Activated CD4-positive, alpha-beta T cell treated with anti-CD3 and anti-CD28 coated beads, Interleukin-2, Interleukin-4, amounts not matched to agents 100 ng/mL and 50 ng/mL, durations not matched to agents 16 hours and 8 hours (primary cell): ENCODE results near the gene NR2C2.

Experiments
- DNase-seq: peaks from one replicate; pipeline ENCODE4 v3.0.0-alpha.2; 2020; ENCODE audit warnings: low spot score

NR2C2 gene

GRCh38 chr3:15064299-15064834, 117.0 kb downstream of the NR2C2 start:
- peak; percentile 33 for DNase-seq

GRCh38 chr3:15064835-15065549, 117.6 kb downstream of the NR2C2 start, which contains the start of gene MRPS25:
Gene MRPS25, minus strand, starts transcription at chr3:15065315. Its CDS starts 121 bp downstream, at chr3:15065194.
- DNase-seq, result peak; percentile 90

DNA sequence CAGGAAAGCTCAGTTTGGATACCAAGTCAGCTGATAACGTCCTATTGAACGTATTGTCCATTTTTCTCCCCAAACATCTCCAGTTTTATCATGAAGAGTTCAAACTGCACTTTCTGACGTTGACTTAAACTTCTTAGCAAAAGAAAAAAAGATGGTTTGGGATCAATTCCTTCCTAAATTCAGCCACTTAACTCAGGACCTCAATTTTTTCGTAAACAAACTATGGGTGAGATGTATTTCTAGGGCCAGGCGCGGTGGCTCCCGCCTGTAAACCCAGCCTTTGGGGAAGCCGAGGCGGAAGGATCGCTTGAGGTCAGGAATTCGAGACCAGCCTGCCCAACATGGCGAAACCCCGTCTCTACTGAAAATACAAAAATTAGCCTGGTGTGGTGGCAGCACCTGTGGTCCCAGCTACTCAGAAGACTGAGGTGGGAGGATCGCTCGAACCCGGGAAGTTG, 118.2 kb downstream of the NR2C2 start:
- no peak for DNase-seq

- DNase-seq, result no peak
Observed at GRCh38 chr3:15066467-15066866, 119.1 kb downstream of the NR2C2 start.

GRCh38 chr3:15069441-15069840, 122.1 kb downstream of the NR2C2 start:
- DNase-seq, result no peak

GRCh38 chr3:15071699-15072098, 124.3 kb downstream of the NR2C2 start:
- DNase-seq, result no peak

DNA sequence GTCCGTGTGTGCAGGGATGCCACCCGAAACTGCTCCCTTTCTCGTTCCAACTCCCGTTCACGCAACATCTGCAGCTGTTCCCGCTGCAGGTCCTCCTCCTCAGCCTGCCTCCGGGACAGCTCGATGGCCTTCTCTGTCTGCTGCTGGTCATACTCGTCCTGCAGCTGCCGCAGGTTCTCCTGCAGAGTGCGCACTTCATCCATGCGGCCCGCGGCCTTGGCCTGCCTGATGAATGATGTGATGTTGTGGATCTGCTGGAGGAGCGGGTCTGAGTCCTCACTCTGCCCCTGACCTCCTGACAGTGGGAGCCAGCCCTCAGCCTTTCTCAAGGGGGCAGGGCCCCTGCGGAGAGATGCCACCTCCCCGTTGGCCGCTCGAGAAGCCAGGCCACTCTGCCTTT, 127.1 kb downstream of the NR2C2 start:
- DNase-seq, result no peak

DNA sequence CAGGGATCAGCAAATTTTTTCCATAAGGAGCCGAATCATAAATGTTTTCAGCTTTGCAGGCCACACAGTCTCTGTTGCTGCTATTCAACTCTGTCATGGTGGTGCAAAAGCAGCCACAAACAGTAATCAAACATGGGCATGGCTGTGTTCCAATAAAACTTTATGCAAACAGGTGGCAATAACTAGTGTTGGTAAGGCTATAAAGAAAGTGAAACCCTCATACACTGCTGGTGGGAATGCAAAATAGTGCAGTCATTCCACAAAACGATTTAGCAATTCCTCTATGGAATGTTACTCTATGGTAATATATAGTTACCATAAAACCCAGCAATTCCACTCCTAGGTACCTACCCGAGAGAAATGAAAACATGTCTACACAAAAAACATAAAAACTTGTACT, 131.7 kb downstream of the NR2C2 start:
- no peak for DNase-seq

DNA sequence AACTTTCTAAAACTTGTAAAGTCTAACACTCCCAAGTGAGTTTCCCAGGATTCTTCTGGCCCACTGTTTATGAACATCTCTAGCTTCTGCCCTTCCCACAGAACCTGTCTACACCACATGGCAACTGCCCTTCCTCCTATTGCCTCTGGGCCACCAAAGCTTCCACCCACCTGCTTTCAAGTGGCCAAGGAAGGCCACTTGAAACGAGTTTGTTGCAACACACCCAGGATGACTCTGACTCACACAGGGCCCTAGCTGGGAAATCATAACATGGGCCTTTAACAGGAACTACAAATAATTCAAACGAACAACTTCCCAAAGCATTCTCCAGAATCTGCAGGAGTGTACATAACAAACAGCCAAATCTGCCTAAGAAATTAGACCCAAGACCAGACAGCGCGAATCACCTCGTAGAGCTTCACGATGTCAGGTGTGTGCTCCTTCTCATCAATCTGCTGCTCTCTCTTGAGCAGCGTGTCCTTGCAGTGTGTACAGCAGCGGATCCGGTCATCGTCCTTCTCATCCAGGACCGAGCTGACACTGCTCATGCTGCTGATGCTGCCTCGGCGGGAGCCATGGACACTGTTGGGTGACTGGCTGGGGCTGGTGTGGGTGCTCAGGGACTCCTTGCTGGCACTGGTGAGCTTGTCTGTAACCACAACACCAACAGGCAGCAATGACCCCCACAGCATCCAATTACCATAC, 134.7 kb downstream of the NR2C2 start:
- no peak for DNase-seq

DNA sequence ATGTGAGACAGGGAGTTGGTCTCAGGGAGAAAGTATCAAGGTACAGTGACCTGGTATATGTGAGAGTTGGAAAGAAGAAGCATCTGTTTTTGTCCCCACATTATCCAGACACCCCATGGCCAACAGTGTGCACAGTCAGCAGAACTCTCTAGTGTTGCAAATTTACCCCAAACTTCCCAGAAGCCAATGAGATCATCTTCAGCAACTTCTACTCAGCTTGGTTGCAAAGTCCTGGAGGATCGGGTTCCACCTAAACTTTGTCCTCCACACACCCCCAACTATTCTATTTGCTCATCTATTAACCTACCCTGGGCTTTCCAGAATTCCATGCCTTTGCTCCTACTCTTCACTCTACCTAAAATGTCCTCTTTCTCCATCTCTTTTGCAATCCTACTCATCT, 135.9 kb downstream of the NR2C2 start:
- no peak for DNase-seq

- DNase-seq, result no peak
Observed at GRCh38 chr3:15086263-15086662, 138.9 kb downstream of the NR2C2 start.

DNA sequence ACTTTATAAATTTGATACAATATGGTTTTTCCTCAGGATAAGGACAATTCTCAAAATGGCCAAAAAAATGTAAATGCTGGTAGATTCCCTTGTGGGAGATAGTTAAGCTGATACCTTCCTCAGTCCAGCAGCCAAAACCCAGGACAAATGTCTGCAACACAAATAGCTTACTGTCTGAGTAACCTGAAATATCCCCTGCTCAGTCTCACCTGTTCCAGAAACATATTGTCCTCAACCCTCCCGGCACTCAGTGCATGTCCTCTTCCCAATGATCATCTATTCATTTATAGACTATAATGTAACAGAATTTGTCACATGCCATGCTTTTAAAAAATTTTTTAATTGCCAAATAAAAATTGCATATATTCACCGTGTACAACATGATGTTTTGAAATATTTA, 139.3 kb downstream of the NR2C2 start:
- DNase-seq, result no peak

GRCh38 chr3:15089201-15089600, 141.8 kb downstream of the NR2C2 start:
- no peak for DNase-seq

- DNase-seq, result no peak
Observed at GRCh38 chr3:15091575-15091974, 144.2 kb downstream of the NR2C2 start.

DNA sequence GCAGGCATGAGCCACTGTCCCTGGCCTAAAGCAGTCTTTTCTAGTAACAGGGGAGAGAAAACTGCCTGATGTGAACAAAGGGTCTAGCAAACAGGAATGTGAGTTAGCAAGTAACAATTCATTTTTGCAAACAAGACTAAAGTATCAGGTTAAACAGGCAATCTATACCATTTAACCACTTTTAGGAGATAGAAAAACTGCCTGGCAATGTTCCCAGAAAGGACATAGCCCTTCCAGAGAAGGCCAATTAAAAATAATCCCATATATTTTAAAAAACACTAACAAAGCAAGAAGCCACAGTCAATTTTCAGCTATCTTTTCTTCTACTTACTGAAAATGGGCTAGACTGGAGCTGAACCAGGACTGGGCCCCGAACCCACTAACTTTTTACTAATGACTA, 145.3 kb downstream of the NR2C2 start:
- no peak for DNase-seq

- no peak for DNase-seq
Observed at GRCh38 chr3:15094187-15094875, 146.9 kb downstream of the NR2C2 start.

GRCh38 chr3:15096046-15096445, 148.7 kb downstream of the NR2C2 start:
- no peak for DNase-seq

GRCh38 chr3:15097891-15098290, 150.5 kb downstream of the NR2C2 start:
- peak; percentile 41 for DNase-seq
